GM21529 (cell line): ENCODE results near the gene NLK.

Source experiments
- ATAC-seq: cut with Tn5 transposase; IDR thresholded peaks from one replicate; pipeline ENCODE4 v1.9.1; 2021; ENCODE audit not compliant: unreplicated experiment

Gene NLK

GRCh38 chr17:28112181-28112580 is 69.7 kb downstream of the NLK start:
- ATAC-seq: no peak

- no peak for ATAC-seq
These were observed 70.1 kb downstream of the NLK start for GRCh38 chr17:28112606-28113005.

- no peak for ATAC-seq
These were observed 70.8 kb downstream of the NLK start for GRCh38 chr17:28113269-28113668.

GRCh38 chr17:28115046-28115445 is 72.6 kb downstream of the NLK start:
- ATAC-seq: no peak

- ATAC-seq: no peak
These were observed 74.8 kb downstream of the NLK start for GRCh38 chr17:28117304-28117703.

- no peak for ATAC-seq
These were observed 75.9 kb downstream of the NLK start for GRCh38 chr17:28118362-28118761.

- no peak for ATAC-seq
These were observed 76.6 kb downstream of the NLK start for GRCh38 chr17:28119046-28119445.

GRCh38 chr17:28119560-28119959 is 77.1 kb downstream of the NLK start:
- no peak for ATAC-seq

GRCh38 chr17:28120766-28121165 is 78.3 kb downstream of the NLK start:
- ATAC-seq: no peak

GRCh38 chr17:28124962-28125361 is 82.5 kb downstream of the NLK start:
- ATAC-seq: no peak

GRCh38 chr17:28125526-28126378 is 83.3 kb downstream of the NLK start:
- no peak for ATAC-seq

GRCh38 chr17:28127196-28127595 is 84.7 kb downstream of the NLK start:
- ATAC-seq: no peak

- ATAC-seq: no peak
These were observed 86.3 kb downstream of the NLK start for GRCh38 chr17:28128779-28129178.

GRCh38 chr17:28130472-28130871 is 88.0 kb downstream of the NLK start:
- ATAC-seq: no peak

GRCh38 chr17:28131599-28131998 is 89.1 kb downstream of the NLK start:
- ATAC-seq: no peak

GRCh38 chr17:28133562-28133970 is 91.1 kb downstream of the NLK start:
- ATAC-seq: no peak

- no peak for ATAC-seq
These were observed 94.4 kb downstream of the NLK start for GRCh38 chr17:28136923-28137322.

- ATAC-seq: no peak
These were observed 97.3 kb downstream of the NLK start for GRCh38 chr17:28139822-28140221.

- no peak for ATAC-seq
These were observed 98.8 kb downstream of the NLK start for GRCh38 chr17:28141313-28141712.

GRCh38 chr17:28141773-28142172 is 99.3 kb downstream of the NLK start:
- ATAC-seq: no peak

GRCh38 chr17:28142305-28142704 is 99.8 kb downstream of the NLK start:
- ATAC-seq: no peak

GRCh38 chr17:28144019-28144418 is 101.5 kb downstream of the NLK start:
- ATAC-seq: no peak

- no peak for ATAC-seq
These were observed 102.9 kb downstream of the NLK start for GRCh38 chr17:28145348-28145747.
